Neural progenitor cell (in vitro differentiated cells): ENCODE results near the gene SUMO3. TPM values are rescaled to one million over a fixed set of nuclear protein-coding genes. Genes with fewer than 3 reads are reported as not detected.
A peak's percentile ranks its signal among the peaks of the same experiment; 100 is the strongest.

ENCODE experiments used
- DNase-seq: peaks from one replicate; pipeline ENCODE4 v3.0.0-alpha.2; 2016; ENCODE audit warnings: low spot score
- H2AFZ ChIP-seq: fragments of 200-600 bp; sonication (generic); replicated peaks from 2 replicates; pipeline ENCODE4 v1.6.1; 2016; ENCODE audit warnings: antibody characterized with exemption
- H3F3A ChIP-seq: fragments of 200-600 bp; sonication (generic); 2 replicates; pipeline ENCODE4 v1.6.1; 2016; ENCODE audit warnings: antibody characterized with exemption, low read depth
- H3K27ac ChIP-seq: fragments of 200-600 bp; sonication (generic); 2 replicates; pipeline ENCODE4 v1.5.1; 2016; ENCODE audit warnings: mild to moderate bottlenecking
- H3K27me3 ChIP-seq: fragments of 200-600 bp; sonication (generic); 2 replicates; pipeline ENCODE4 v1.6.1; 2016; ENCODE audit warnings: mild to moderate bottlenecking, moderate library complexity
- H3K36me3 ChIP-seq: fragments of 200-600 bp; sonication (generic); 2 replicates; pipeline ENCODE4 v1.5.1; 2016
- H3K4me1 ChIP-seq: fragments of 200-600 bp; sonication (generic); 2 replicates; pipeline ENCODE4 v1.6.1; 2016; ENCODE audit warnings: mixed run types
- H3K4me2 ChIP-seq: fragments of 200-600 bp; sonication (generic); 2 replicates; pipeline ENCODE4 v1.6.1; 2016
- H3K4me3 ChIP-seq: fragments of 200-600 bp; sonication (generic); 2 replicates; pipeline ENCODE4 v1.5.1; 2016
- H3K79me2 ChIP-seq: fragments of 200-600 bp; sonication (generic); 2 replicates; pipeline ENCODE4 v1.6.1; 2016; ENCODE audit warnings: low read depth
- H3K9ac ChIP-seq: fragments of 200-600 bp; sonication (generic); 2 replicates; pipeline ENCODE4 v1.6.1; 2016
- H3K9me3 ChIP-seq: fragments of 200-600 bp; sonication (generic); 2 replicates; pipeline ENCODE4 v1.5.1; 2016; ENCODE audit warnings: low read depth
- H4K20me1 ChIP-seq: fragments of 200-600 bp; sonication (generic); 2 replicates; pipeline ENCODE4 v1.6.1; 2016; ENCODE audit warnings: low read depth
- H3K27ac Mint-ChIP-seq: 3 replicates; pipeline ENCODE4 v1.8.0; 2021; ENCODE audit warnings: mixed read lengths
- H3K27me3 Mint-ChIP-seq: 2 replicates; pipeline ENCODE4 v1.8.0; 2022; ENCODE audit warnings: low read depth, mild to moderate bottlenecking, inconsistent platforms, moderate library complexity, mixed read lengths; ENCODE audit not compliant: insufficient read depth
- H3K36me3 Mint-ChIP-seq: 3 replicates; pipeline ENCODE4 v1.8.0; 2021; ENCODE audit warnings: mixed read lengths
- H3K4me1 Mint-ChIP-seq: 3 replicates; pipeline ENCODE4 v1.8.0; 2021; ENCODE audit warnings: mixed read lengths
- H3K4me3 Mint-ChIP-seq: 3 replicates; pipeline ENCODE4 v1.8.0; 2021; ENCODE audit warnings: mild to moderate bottlenecking, moderate library complexity, mixed read lengths
- H3K9me3 Mint-ChIP-seq: 3 replicates; pipeline ENCODE4 v1.8.0; 2020; ENCODE audit warnings: mixed read lengths
- EZH2 ChIP-seq: fragments of 200-600 bp; sonication (generic); IDR thresholded peaks from 2 replicates; pipeline ENCODE4 v1.6.1; 2017; ENCODE audit warnings: antibody characterized with exemption, mild to moderate bottlenecking, moderate library complexity
- EZH2phosphoT487 ChIP-seq: fragments of 200-600 bp; sonication (generic); IDR thresholded peaks from 2 replicates; pipeline ENCODE4 v1.6.1; 2017; ENCODE audit warnings: antibody characterized with exemption
- total RNA-seq: library from RNA; depleted of rRNA; stranded (reverse); fragments of >200 nt; gene quantifications from 2 replicates; pipeline ENCODE4 v1.2.3, GENCODE V29; 2015; ENCODE audit warnings: low replicate concordance
- TF ChIP-seq, protein P1 (sequence below): fragments of 200-600 bp; sonication (generic); IDR thresholded peaks from 2 replicates; pipeline ENCODE4 v1.5.1; 2017; ENCODE audit warnings: antibody characterized with exemption, mild to moderate bottlenecking

SUMO3 gene
- total RNA-seq, 1 donor from 2014 or later = 135 TPM

DNA sequence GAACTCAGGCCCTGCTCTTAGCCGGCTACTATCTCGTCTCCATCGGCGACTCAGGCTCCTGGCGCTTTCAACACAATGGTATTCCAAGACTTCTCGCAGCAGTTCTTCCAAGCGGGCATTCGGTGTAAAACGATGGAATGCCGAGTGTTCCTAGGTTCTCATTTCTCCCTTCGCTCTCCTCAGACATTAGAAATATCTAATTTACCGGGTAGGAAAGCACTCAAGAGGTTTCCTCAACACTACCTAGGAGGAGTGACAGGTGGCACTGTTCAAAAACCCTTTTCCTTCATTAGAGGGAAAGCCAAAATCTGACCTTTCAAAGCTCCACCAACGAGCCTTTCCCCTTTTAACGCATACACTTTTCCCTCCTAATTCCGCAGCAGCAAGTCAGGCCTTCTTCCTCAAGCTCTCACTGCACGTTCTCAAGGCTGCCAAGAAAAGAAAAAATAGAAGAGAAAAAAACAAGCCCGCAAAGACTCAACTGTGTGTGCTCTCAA is 16.8 kb downstream of the SUMO3 start:
- H2AFZ ChIP-seq = peak overlapping the region; percentile 79
- peaks cover 45% of the 10 kb centered on the region for H3K36me3 Mint-ChIP-seq
- H3K4me2 ChIP-seq = peak overlapping the region; percentile 98
- no peak for TF ChIP-seq EZH2phosphoT487
- TF ChIP-seq, protein P1, sequence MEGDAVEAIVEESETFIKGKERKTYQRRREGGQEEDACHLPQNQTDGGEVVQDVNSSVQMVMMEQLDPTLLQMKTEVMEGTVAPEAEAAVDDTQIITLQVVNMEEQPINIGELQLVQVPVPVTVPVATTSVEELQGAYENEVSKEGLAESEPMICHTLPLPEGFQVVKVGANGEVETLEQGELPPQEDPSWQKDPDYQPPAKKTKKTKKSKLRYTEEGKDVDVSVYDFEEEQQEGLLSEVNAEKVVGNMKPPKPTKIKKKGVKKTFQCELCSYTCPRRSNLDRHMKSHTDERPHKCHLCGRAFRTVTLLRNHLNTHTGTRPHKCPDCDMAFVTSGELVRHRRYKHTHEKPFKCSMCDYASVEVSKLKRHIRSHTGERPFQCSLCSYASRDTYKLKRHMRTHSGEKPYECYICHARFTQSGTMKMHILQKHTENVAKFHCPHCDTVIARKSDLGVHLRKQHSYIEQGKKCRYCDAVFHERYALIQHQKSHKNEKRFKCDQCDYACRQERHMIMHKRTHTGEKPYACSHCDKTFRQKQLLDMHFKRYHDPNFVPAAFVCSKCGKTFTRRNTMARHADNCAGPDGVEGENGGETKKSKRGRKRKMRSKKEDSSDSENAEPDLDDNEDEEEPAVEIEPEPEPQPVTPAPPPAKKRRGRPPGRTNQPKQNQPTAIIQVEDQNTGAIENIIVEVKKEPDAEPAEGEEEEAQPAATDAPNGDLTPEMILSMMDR = peak; percentile 53
- H3K27ac ChIP-seq = no peak overlapping the region
- H3K4me3 Mint-ChIP-seq = peak overlapping the region; percentile 100
- H3K36me3 ChIP-seq = peaks cover 10% of the 10 kb centered on the region
- peak; percentile 60 for DNase-seq
- H3K27me3 Mint-ChIP-seq = peaks cover 7% of the 10 kb centered on the region
- peaks cover 28% of the 10 kb centered on the region for H3F3A ChIP-seq
- peaks cover 70% of the 10 kb centered on the region for H3K79me2 ChIP-seq
- H4K20me1 ChIP-seq = peaks cover 29% of the 10 kb centered on the region
- peaks cover 19% of the 10 kb centered on the region for H3K4me1 ChIP-seq
- no peaks in the 10 kb centered on the region for H3K27me3 ChIP-seq
- peak overlapping the region; percentile 90 for H3K4me3 ChIP-seq
- peak overlapping the region; percentile 95 for H3K27ac Mint-ChIP-seq
- H3K4me1 Mint-ChIP-seq = peaks cover 27% of the 10 kb centered on the region
- H3K9me3 ChIP-seq = no peaks in the 10 kb centered on the region
- no peaks in the 10 kb centered on the region for H3K9me3 Mint-ChIP-seq
- peak overlapping the region; percentile 75 for H3K9ac ChIP-seq

DNA sequence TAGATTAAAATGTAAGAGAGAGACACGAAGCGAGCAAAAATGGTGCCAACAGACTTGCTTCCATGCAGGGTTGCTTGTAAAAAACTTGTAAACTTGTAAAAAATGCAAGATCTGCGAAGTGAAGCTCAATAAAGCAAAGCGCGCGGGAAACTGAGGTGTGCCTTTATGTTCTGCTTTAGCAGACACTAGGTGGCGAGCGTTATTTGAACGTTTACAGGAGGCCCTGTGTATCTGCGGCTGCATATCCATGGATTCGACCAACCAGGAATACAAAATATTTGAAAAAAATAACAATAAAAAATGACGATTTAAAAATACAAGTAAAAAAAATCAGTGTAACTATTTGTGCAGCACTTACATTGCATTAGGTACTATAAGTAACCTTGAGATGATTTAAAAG is 17.8 kb downstream of the SUMO3 start:
- Mint-ChIP-seq H3K4me1 (peaks cover 27% of the 10 kb centered on the region), H3K27ac (no peak overlapping the region), H3K9me3 (no peaks in the 10 kb centered on the region), H3K27me3 (peaks cover 7% of the 10 kb centered on the region), H3K4me3 (peak overlapping the region; percentile 100), H3K36me3 (peaks cover 43% of the 10 kb centered on the region)
- peaks cover 28% of the 10 kb centered on the region for H3F3A ChIP-seq
- H4K20me1 ChIP-seq = peaks cover 29% of the 10 kb centered on the region
- H3K9me3 ChIP-seq = no peaks in the 10 kb centered on the region
- peak overlapping the region; percentile 98 for H3K4me2 ChIP-seq
- H3K36me3 ChIP-seq = peaks cover 10% of the 10 kb centered on the region
- no peak overlapping the region for H3K9ac ChIP-seq
- H3K27me3 ChIP-seq = no peaks in the 10 kb centered on the region
- no peak overlapping the region for H3K27ac ChIP-seq
- H3K4me3 ChIP-seq = peak overlapping the region; percentile 90
- DNase-seq = peak; percentile 52
- peaks cover 19% of the 10 kb centered on the region for H3K4me1 ChIP-seq
- H2AFZ ChIP-seq = no peak overlapping the region
- TF ChIP-seq EZH2 (no peak), EZH2phosphoT487 (no peak)
- TF ChIP-seq, protein P1 = peak; percentile 44
- peaks cover 79% of the 10 kb centered on the region for H3K79me2 ChIP-seq

DNA sequence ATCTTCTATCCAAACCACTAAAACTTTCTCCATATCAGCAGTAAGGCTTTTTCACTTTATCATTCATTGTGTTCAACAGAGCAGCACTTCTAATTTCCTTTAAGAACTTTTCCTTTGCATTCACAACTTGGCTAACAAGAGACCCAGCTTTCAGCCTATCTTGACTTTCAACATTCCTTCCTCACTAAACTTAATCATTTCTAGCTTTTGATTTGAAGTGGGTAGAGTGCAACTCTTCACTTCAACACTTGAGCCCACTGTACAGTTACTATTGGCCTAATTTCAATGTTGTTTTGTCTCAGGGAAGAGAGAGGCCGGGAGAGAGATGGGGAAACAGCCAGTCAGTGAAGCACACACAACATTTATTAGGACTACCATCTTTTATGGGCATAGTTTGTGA is 18.2 kb downstream of the SUMO3 start:
- Mint-ChIP-seq H3K27me3 (peaks cover 6% of the 10 kb centered on the region), H3K36me3 (peaks cover 40% of the 10 kb centered on the region), H3K27ac (no peak overlapping the region), H3K9me3 (no peaks in the 10 kb centered on the region), H3K4me1 (peaks cover 27% of the 10 kb centered on the region), H3K4me3 (peak overlapping the region; percentile 100)
- H2AFZ ChIP-seq = no peak overlapping the region
- H3K4me3 ChIP-seq = no peak overlapping the region
- no peak for DNase-seq
- peaks cover 28% of the 10 kb centered on the region for H3F3A ChIP-seq
- peaks cover 10% of the 10 kb centered on the region for H3K36me3 ChIP-seq
- peaks cover 84% of the 10 kb centered on the region for H3K79me2 ChIP-seq
- H4K20me1 ChIP-seq = peaks cover 29% of the 10 kb centered on the region
- no peaks in the 10 kb centered on the region for H3K9me3 ChIP-seq
- H3K27ac ChIP-seq = no peak overlapping the region
- H3K4me2 ChIP-seq = no peak overlapping the region
- H3K4me1 ChIP-seq = peaks cover 19% of the 10 kb centered on the region
- no peak for TF ChIP-seq EZH2
- TF ChIP-seq, protein P1 = no peak
- TF ChIP-seq EZH2phosphoT487 = no peak
- no peak overlapping the region for H3K9ac ChIP-seq
- H3K27me3 ChIP-seq = no peaks in the 10 kb centered on the region
